ENCODE measurements around the gene FRMD4B.
A peak's percentile ranks its signal among the peaks of the same experiment; 100 is the strongest.

Gene FRMD4B

DNA sequence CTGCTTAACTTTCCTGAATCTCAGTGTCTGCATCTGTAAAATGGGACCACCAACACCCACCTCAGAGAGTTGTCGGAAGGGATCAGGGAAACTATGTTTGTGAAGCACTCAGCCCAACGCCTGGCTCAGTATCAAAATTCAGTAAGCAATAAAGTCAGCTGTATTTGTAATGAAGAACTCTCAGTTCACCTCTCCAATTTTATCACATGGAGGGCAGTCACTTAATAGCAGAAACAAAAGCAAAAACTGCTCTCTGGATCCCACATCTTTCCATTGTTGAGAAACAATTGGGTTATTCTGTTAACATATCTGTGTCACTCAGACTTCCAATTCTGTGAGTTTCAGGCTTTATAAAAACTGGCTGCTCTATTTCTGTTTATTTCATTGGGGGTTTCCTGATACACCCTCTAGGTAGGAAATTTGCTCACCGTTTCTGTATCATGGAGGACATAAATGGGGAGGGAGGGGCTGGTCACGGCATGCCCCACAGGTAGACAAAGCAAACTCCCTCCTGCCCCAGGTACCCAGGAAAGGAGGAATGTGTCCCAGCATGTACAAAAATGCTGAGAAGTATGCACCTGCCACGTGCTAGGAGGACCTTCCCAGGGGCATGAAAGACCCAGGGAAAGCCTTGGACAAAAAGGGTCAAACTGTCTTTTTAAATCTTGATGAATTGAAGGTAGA, 182.1 kb downstream of the FRMD4B start:
- peak overlapping the region; percentile 44 to 82 (median 53) for H3K27ac Mint-ChIP-seq
- peaks cover 29% of the 10 kb centered on the region for H3K4me1 Mint-ChIP-seq
- TF ChIP-seq, protein P1, sequence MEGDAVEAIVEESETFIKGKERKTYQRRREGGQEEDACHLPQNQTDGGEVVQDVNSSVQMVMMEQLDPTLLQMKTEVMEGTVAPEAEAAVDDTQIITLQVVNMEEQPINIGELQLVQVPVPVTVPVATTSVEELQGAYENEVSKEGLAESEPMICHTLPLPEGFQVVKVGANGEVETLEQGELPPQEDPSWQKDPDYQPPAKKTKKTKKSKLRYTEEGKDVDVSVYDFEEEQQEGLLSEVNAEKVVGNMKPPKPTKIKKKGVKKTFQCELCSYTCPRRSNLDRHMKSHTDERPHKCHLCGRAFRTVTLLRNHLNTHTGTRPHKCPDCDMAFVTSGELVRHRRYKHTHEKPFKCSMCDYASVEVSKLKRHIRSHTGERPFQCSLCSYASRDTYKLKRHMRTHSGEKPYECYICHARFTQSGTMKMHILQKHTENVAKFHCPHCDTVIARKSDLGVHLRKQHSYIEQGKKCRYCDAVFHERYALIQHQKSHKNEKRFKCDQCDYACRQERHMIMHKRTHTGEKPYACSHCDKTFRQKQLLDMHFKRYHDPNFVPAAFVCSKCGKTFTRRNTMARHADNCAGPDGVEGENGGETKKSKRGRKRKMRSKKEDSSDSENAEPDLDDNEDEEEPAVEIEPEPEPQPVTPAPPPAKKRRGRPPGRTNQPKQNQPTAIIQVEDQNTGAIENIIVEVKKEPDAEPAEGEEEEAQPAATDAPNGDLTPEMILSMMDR (IDR thresholded peaks at IDR 0.05; ENCODE audit: unreplicated experiment in 3 of 3), result no peak
- no peaks in the 10 kb centered on the region for H3K27me3 Mint-ChIP-seq (ENCODE audit: low read depth)
- no peaks in the 10 kb centered on the region for H3K9me3 Mint-ChIP-seq
- H3K36me3 Mint-ChIP-seq (ENCODE audit: low read depth), result peaks cover 22% of the 10 kb centered on the region
- H3K4me3 Mint-ChIP-seq, result no peak overlapping the region

DNA sequence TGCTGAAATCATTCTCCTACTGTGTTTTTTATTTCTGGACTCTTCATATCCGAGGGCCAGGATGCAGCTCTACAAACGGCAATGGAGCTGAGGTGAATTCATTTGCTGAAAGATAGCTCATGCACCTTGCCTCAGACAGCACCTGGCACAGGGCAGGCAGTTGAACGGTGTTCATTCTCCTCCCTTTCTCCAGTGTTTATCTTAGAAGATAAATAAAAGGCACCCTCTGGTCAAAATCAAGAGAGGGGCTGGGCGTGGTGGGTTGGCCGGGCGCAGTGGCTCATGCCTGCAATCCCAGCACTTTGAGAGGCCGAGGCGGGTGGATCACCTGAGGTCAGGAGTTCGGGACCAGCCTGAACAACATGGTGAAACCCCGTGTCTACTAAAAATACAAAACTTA, 184.2 kb downstream of the FRMD4B start:
- TF ChIP-seq, protein P1 (IDR thresholded peaks at IDR 0.05; ENCODE audit: unreplicated experiment in 3 of 3), result no peak
- H3K4me3 Mint-ChIP-seq, result no peak overlapping the region
- H3K36me3 Mint-ChIP-seq (ENCODE audit: low read depth), result peaks cover 30% of the 10 kb centered on the region
- peak overlapping the region in 2 of 3 experiments; percentile 39 to 84 for H3K27ac Mint-ChIP-seq
- H3K4me1 Mint-ChIP-seq, result peaks cover 35% of the 10 kb centered on the region
- no peaks in the 10 kb centered on the region for H3K9me3 Mint-ChIP-seq
- H3K27me3 Mint-ChIP-seq (ENCODE audit: low read depth), result no peaks in the 10 kb centered on the region

DNA sequence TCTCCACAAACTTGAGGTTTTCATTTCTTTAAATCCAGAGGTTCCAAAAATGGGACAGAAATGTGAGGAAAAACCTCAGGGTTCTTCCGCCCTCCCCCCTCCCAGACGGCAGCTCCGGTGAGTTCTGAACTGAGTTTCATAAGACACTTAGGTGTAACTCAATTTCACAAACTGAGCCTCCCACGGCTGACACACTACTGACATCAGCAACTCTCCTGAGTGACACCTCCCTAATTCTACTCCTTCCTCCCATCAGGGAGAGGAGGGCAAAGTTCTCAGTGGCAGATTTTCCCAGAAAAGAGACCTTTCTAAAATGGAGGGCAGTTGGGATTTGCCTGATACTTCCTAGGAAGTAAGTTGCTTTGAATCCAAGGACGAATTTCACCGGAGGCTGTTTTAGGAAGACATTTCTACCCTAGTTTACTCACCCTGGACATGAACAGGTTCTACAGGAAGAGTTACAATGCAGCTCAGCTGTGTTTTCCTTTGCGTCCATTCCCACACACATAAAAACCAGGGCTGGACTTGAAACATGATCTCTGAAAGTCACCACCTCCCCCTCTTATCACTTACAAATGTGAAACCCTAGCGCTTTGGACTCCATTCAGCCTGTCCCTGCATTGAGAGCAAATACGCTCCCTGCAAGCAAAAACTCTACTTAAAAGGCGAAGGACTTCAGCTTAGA, 185.4 kb downstream of the FRMD4B start:
- Mint-ChIP-seq H3K27ac (peak overlapping the region; percentile 92 to 99 (median 93)), H3K4me3 (peak overlapping the region; percentile 83), H3K9me3 (no peaks in the 10 kb centered on the region), H3K36me3 (ENCODE audit: low read depth) (peaks cover 37% of the 10 kb centered on the region), H3K4me1 (peaks cover 35% of the 10 kb centered on the region), H3K27me3 (ENCODE audit: low read depth) (no peaks in the 10 kb centered on the region)
- TF ChIP-seq, protein P1 (IDR thresholded peaks at IDR 0.05; ENCODE audit: unreplicated experiment in 3 of 3), result no peak

DNA sequence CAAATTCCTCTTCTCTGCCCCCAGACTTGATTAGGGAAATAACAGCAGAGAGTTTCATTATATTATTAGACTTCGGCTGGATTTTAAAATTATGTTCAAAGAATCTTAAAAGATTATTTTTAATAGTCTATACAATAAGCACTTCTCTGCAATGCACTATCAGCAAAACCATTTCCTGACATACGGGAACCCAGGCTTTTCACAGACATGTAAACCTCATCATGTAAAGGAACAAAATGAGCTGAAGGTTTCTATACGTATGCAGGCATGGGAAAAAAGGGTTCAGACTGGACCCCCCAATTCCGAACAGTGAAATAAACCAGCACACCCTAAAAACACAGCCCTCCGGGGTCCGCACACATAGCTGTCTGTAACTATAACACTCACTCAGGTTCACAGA, 185.9 kb downstream of the FRMD4B start:
- H3K4me1 Mint-ChIP-seq, result peaks cover 35% of the 10 kb centered on the region
- TF ChIP-seq, protein P1 (IDR thresholded peaks at IDR 0.05; ENCODE audit: unreplicated experiment in 3 of 3), result no peak
- peak overlapping the region; percentile 92 to 99 (median 93) for H3K27ac Mint-ChIP-seq
- peak overlapping the region; percentile 83 for H3K4me3 Mint-ChIP-seq
- H3K27me3 Mint-ChIP-seq (ENCODE audit: low read depth), result no peaks in the 10 kb centered on the region
- no peaks in the 10 kb centered on the region for H3K9me3 Mint-ChIP-seq
- peaks cover 38% of the 10 kb centered on the region for H3K36me3 Mint-ChIP-seq (ENCODE audit: low read depth)

DNA sequence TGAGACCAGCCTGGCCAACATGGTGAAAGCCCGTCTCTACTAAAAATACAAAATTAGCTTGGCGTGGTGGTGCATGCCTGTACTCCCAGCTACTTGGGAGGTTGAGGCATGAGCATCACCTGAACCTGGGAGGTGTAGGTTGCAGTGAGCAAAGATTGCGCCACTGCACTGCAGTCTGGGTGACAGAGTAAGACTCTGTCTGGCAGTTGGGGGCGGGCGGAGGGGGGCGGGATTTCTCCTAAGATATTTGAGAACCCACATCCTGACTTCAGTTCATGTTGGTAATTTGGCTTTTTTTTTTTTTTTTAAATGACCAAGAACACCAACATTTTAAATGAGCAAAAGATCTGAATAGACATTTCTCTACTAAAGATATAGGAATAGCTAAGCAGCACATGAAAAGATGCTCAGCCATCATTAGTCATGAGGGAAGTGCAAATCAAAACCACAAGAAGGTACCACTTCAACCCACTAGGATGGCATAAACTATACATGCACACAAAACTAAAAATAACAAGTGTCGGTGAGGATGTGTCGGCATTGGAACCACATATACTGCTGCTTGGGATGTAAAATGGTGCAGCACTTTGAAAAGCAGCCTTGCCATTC, 187.9 kb downstream of the FRMD4B start:
- peak overlapping the region in 1 of 3 experiments; percentile 92 for H3K27ac Mint-ChIP-seq
- H3K9me3 Mint-ChIP-seq, result no peaks in the 10 kb centered on the region
- H3K4me3 Mint-ChIP-seq, result peak overlapping the region in 2 of 3 experiments; percentile 83
- peaks cover 46% of the 10 kb centered on the region for H3K36me3 Mint-ChIP-seq (ENCODE audit: low read depth)
- H3K4me1 Mint-ChIP-seq, result peaks cover 30% of the 10 kb centered on the region
- H3K27me3 Mint-ChIP-seq (ENCODE audit: low read depth), result no peaks in the 10 kb centered on the region
- TF ChIP-seq, protein P1 (IDR thresholded peaks at IDR 0.05; ENCODE audit: unreplicated experiment in 3 of 3), result no peak
